ENCODE measurements around the gene NUDCD3. TPM values are rescaled to one million over a fixed set of nuclear protein-coding genes. Genes with fewer than 3 reads are reported as not detected.

The NUDCD3 gene
- total RNA-seq, 1 experiment from 2014 or later = 117 TPM

DNA sequence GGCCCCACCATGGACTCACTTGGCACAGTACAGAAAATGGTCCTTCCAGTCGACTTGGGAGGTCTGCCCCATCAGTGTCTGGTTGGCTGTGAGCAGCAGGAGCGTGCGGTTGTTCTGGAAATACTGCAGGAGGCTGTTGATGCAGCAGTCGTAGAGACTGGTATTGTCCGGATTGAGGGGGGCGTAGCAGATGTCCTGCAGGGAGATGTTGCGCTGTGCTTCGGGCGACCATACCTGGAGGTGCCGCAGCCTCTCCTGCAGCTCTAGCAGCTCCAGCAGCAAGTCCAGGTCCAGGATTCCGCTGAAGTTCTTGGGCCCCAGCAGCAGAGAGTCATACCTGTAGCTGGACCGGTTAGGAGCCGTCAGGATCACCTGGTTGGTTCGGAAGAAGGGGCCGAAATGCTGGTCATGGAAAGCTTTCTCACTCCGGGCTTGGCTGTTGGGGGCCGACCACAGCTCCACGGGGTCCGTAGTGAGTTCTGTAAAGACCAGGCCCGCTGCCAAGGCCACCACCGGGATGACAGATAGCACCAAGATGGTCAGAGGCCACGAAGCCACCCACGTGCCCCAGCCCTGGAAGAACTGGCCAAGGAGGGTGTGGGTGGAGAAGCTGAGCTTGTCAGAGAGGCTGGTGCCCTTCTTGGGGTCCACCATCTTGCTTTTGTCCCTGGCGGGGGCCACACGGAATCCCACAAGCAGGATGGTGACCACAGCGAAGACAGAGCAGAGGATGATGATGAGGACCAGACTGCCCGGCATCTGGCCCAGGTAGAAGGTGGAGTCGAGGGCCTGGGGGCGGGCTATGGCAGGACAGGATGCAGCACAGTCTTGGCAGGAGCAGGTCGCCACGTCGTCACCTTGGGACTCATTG is 48.6 kb upstream of the NUDCD3 start:
- ChIA-PET POLR2A (interaction anchor here (1.1 kb wide), 1 partner anchor 48 kb away, joined by 6 read pairs; no protein-coding TSS in a partner anchor), CTCF (no interaction called here)
- Histone ChIP-seq H3K4me1 (ENCODE audit: control insufficient read depth, insufficient read depth, low read length) (no peaks in the 10 kb centered on the region), H3K4me3 (ENCODE audit: low read depth in 2 of 2, low read length in 2 of 2) (no peak overlapping the region), H3K36me3 (ENCODE audit: control insufficient read depth, insufficient read depth, low read length) (no peaks in the 10 kb centered on the region), H3K27ac (ENCODE audit: low read length) (no peak overlapping the region), H3K27me3 (ENCODE audit: control insufficient read depth, insufficient read depth, low read length) (no peaks in the 10 kb centered on the region), H3K9me3 (ENCODE audit: control insufficient read depth, insufficient read depth, low read depth, low read length) (no peaks in the 10 kb centered on the region)
- ATAC-seq (no peak), DNase-seq (ENCODE audit: low read depth, low spot score) (no peak)
- intact Hi-C loops (cut with micrococcal nuclease; ENCODE audit: unreplicated experiment) (no loop called here), in situ Hi-C loops (cut with HindIII; ENCODE audit: low pct_unique_long_range_greater_than_20kb, low sequenced_read_pairs) (no loop called here)
- no TSS peak for BruUV-seq (replicated peaks)
- TF ChIP-seq POLR2AphosphoS5 (IDR thresholded peaks at IDR 0.05; ENCODE audit: low read depth, low read length) (no peak), TCF7L2 (IDR thresholded peaks at IDR 0.05; ENCODE audit: low read depth, low read length) (no peak), SIN3A (IDR thresholded peaks at IDR 0.05; ENCODE audit: borderline replicate concordance, insufficient read depth, low read depth, low read length) (no peak)
- TF ChIP-seq, protein P1, sequence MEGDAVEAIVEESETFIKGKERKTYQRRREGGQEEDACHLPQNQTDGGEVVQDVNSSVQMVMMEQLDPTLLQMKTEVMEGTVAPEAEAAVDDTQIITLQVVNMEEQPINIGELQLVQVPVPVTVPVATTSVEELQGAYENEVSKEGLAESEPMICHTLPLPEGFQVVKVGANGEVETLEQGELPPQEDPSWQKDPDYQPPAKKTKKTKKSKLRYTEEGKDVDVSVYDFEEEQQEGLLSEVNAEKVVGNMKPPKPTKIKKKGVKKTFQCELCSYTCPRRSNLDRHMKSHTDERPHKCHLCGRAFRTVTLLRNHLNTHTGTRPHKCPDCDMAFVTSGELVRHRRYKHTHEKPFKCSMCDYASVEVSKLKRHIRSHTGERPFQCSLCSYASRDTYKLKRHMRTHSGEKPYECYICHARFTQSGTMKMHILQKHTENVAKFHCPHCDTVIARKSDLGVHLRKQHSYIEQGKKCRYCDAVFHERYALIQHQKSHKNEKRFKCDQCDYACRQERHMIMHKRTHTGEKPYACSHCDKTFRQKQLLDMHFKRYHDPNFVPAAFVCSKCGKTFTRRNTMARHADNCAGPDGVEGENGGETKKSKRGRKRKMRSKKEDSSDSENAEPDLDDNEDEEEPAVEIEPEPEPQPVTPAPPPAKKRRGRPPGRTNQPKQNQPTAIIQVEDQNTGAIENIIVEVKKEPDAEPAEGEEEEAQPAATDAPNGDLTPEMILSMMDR (IDR thresholded peaks at IDR 0.05) = no peak
- TF ChIP-seq, protein P2, sequence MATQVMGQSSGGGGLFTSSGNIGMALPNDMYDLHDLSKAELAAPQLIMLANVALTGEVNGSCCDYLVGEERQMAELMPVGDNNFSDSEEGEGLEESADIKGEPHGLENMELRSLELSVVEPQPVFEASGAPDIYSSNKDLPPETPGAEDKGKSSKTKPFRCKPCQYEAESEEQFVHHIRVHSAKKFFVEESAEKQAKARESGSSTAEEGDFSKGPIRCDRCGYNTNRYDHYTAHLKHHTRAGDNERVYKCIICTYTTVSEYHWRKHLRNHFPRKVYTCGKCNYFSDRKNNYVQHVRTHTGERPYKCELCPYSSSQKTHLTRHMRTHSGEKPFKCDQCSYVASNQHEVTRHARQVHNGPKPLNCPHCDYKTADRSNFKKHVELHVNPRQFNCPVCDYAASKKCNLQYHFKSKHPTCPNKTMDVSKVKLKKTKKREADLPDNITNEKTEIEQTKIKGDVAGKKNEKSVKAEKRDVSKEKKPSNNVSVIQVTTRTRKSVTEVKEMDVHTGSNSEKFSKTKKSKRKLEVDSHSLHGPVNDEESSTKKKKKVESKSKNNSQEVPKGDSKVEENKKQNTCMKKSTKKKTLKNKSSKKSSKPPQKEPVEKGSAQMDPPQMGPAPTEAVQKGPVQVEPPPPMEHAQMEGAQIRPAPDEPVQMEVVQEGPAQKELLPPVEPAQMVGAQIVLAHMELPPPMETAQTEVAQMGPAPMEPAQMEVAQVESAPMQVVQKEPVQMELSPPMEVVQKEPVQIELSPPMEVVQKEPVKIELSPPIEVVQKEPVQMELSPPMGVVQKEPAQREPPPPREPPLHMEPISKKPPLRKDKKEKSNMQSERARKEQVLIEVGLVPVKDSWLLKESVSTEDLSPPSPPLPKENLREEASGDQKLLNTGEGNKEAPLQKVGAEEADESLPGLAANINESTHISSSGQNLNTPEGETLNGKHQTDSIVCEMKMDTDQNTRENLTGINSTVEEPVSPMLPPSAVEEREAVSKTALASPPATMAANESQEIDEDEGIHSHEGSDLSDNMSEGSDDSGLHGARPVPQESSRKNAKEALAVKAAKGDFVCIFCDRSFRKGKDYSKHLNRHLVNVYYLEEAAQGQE (IDR thresholded peaks at IDR 0.05; ENCODE audit: insufficient read depth in 1 of 2, low read depth in 2 of 2, low read length in 1 of 2) = no peak

DNA sequence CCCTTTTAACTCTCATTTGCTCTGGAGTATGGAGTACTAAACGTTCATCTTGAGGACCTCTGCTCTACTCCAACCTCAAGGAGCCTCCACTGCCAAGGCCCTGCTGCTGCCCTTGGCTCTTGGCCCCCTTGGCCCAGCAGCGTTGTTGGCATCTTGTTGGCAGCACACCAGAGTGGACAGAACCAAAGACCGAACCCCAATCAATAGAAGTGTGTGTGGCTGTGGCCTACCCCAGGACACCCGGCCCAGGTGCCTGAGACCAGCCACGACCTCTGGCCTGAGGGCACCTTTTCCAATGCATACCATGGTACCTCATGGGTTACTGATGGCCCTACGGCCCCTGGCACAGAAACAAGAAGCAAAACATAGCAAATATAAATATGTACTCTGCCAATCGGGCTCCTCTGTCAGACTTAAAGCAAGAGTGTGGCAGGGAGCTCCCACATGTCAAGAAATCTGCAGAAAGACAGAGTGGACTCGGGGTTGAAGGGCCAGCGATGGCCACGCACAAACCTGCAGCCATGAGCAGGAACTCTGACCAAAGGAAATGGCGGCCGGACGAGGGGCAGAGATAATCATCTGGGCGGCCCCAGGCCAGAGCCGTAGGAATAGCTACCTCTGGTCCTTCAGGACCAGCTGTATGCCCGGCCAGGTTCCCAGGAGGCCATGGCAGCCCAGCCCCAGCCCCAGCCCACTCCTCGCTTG is 47.8 kb upstream of the NUDCD3 start:
- CTCF ChIA-PET = no interaction called here
- Histone ChIP-seq H3K27me3 (ENCODE audit: control insufficient read depth, insufficient read depth, low read length) (no peaks in the 10 kb centered on the region), H3K36me3 (ENCODE audit: control insufficient read depth, insufficient read depth, low read length) (no peaks in the 10 kb centered on the region), H3K4me1 (ENCODE audit: control insufficient read depth, insufficient read depth, low read length) (no peaks in the 10 kb centered on the region), H3K27ac (ENCODE audit: low read length) (no peak overlapping the region), H3K4me3 (ENCODE audit: low read depth in 2 of 2, low read length in 2 of 2) (no peak overlapping the region), H3K9me3 (ENCODE audit: control insufficient read depth, insufficient read depth, low read depth, low read length) (no peaks in the 10 kb centered on the region)
- ATAC-seq = no peak
- POLR2A ChIA-PET = interaction anchor here (1.1 kb wide), 1 partner anchor 47 kb away, joined by 6 read pairs; no protein-coding TSS in a partner anchor
- TF ChIP-seq TCF7L2 (IDR thresholded peaks at IDR 0.05; ENCODE audit: low read depth, low read length) = no peak
- TF ChIP-seq, protein P2 (IDR thresholded peaks at IDR 0.05; ENCODE audit: insufficient read depth in 1 of 2, low read depth in 2 of 2, low read length in 1 of 2) = no peak
- TF ChIP-seq SIN3A (IDR thresholded peaks at IDR 0.05; ENCODE audit: borderline replicate concordance, insufficient read depth, low read depth, low read length) = no peak
- TF ChIP-seq, protein P1 (IDR thresholded peaks at IDR 0.05) = no peak
- no peak for TF ChIP-seq POLR2AphosphoS5 (IDR thresholded peaks at IDR 0.05; ENCODE audit: low read depth, low read length)
- intact Hi-C loops (cut with micrococcal nuclease; ENCODE audit: unreplicated experiment) (no loop called here), in situ Hi-C loops (cut with HindIII; ENCODE audit: low pct_unique_long_range_greater_than_20kb, low sequenced_read_pairs) (no loop called here)
- DNase-seq (ENCODE audit: low read depth, low spot score) = no peak
- BruUV-seq (replicated peaks) = no TSS peak
